Transverse colon (tissue), 4 donors: ENCODE results near the gene NAB2. TPM values are rescaled to one million over a fixed set of nuclear protein-coding genes. Genes with fewer than 3 reads are reported as not detected.

Experiments used
- DNase-seq: peaks from one replicate; pipeline ENCODE4 v3.0.0-alpha.2; 2019
- H3K27ac ChIP-seq, 4 donors: fragments of 200-600 bp; sonication (generic); 2 replicates each; pipeline ENCODE4 v1.5.1; 2016 to 2018; ENCODE audit warnings: inconsistent platforms in 4 of 4
- H3K27me3 ChIP-seq: fragments of 200-600 bp; sonication (generic); 2 replicates; pipeline ENCODE4 v1.5.1; 2017; ENCODE audit warnings: inconsistent platforms
- H3K36me3 ChIP-seq, 4 donors: fragments of 200-600 bp; sonication (generic); 2 replicates each; pipeline ENCODE4 v1.5.1; 2017 to 2019; ENCODE audit warnings: inconsistent platforms in 4 of 4
- H3K4me1 ChIP-seq, 4 donors: fragments of 200-600 bp; sonication (generic); 2 replicates each; pipeline ENCODE4 v1.5.1; 2017 to 2020; ENCODE audit warnings: inconsistent platforms in 4 of 4
- H3K4me3 ChIP-seq, 4 donors: fragments of 200-600 bp; sonication (generic); 1 replicate in 1 of 4; 2 replicates in 3 of 4; pipeline versions ENCODE4 v1.5.1 to v1.6.1; 2017 to 2019; ENCODE audit warnings: inconsistent platforms in 4 of 4
- H3K9me3 ChIP-seq, 2 donors: fragments of 200-600 bp; sonication (generic); 2 replicates each; pipeline ENCODE4 v1.5.1; 2017 to 2019; ENCODE audit warnings: inconsistent platforms in 2 of 2
- EP300 ChIP-seq: sonication (generic); formaldehyde crosslinking; IDR thresholded peaks from one replicate; pipeline ENCODE4 v1.6.1; 2017; ENCODE audit warnings: antibody characterized with exemption, low read depth
- POLR2A ChIP-seq: fragments of 450-650 bp; IDR thresholded peaks from one replicate; pipeline ENCODE4 v1.6.1; 2016; ENCODE audit warnings: antibody characterized with exemption, mild to moderate bottlenecking, moderate library complexity
- POLR2AphosphoS5 ChIP-seq, 3 donors: sonication (generic); formaldehyde crosslinking; IDR thresholded peaks; one replicate each; pipeline ENCODE4 v1.6.1; 2016; ENCODE audit warnings: antibody characterized with exemption in 3 of 3
- WGBS, 2 donors: methylation state at CpG; one replicate each; pipeline ENCODE4 v1.1.5; 2018; ENCODE audit warnings: low coverage in 1 of 2; 5-methylcytosine and 5-hydroxymethylcytosine counted together
- in situ Hi-C, 4 donors: fragments of 200-750 bp; cut with MboI; loops; one replicate each; pipeline versions ENCODE4 v1.15.0 to v1.15.1; 2017; ENCODE audit warnings: low sequenced_read_pairs in 3 of 4, low pct_ligation_motif_present in 1 of 4, low pct_unique_long_range_greater_than_20kb in 1 of 4
- intact Hi-C: fragments of 100-400 bp; cut with DNase I; formaldehyde crosslinking; loops from one replicate; pipeline ENCODE4 v1.15.1; 2023; ENCODE audit warnings: low total_unique reads
- total RNA-seq, 4 donors: library from RNA; depleted of rRNA; stranded (reverse); fragments of >200 nt; gene quantifications; one replicate each; pipeline ENCODE4 v1.1.0, GENCODE V29; 2016
- TF ChIP-seq, protein P1 (sequence below), 5 experiments: fragments of 200-600 bp in 3 of 5; fragments of 450-650 bp in 2 of 5; sonication (generic) in 3 of 5; IDR thresholded peaks; 1 replicate in 2 of 5; 2 replicates in 3 of 5; pipeline ENCODE4 v1.5.1; 2016 to 2017; ENCODE audit warnings: antibody characterized with exemption in 5 of 5, inconsistent platforms in 3 of 5, mild to moderate bottlenecking in 2 of 5, moderate library complexity in 1 of 5

Gene NAB2
- total RNA-seq, 4 donors from 2014 or later = 2.6 to 9.1 (median 4.7) TPM

DNA sequence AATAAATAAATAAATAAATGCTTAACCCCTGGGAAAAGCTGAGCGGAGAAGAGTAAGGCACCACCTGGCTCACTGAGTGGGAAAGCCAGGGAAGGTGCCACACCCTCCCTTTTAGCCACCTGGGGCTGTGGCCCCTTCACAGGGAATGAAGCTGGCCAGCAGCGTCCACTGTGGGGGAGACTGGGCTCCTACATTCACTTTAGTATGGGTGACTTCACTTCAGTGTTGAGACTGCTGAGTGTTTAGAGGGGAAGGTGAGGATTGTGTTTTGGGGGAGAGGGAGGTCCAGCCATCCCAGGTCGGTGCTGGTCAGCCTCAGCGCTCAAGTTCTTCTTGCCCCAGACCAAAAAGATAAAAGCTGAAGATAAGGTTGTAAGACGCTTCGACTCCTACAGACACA is 1.6 kb downstream of the NAB2 start:
- no peaks in the 10 kb centered on the region for H3K36me3 ChIP-seq
- intact Hi-C loops (no loop called here), in situ Hi-C loops (no loop called here)
- DNase-seq = no peak
- H3K4me3 ChIP-seq = peak overlapping the region in 3 of 4 donors; percentile 52 to 77 (median 68)
- peaks cover 23 to 84% (median 63%) of the 10 kb centered on the region in 4 donors for H3K4me1 ChIP-seq
- peak overlapping the region; percentile 92 to 98 (median 96) for H3K27ac ChIP-seq
- no peaks in the 10 kb centered on the region for H3K9me3 ChIP-seq
- no peak for TF ChIP-seq POLR2A
- 65 to 90% methylated on average over 2 to 6 of the region's 6 CpGs for WGBS, 2 donors
- no peaks in the 10 kb centered on the region for H3K27me3 ChIP-seq

DNA sequence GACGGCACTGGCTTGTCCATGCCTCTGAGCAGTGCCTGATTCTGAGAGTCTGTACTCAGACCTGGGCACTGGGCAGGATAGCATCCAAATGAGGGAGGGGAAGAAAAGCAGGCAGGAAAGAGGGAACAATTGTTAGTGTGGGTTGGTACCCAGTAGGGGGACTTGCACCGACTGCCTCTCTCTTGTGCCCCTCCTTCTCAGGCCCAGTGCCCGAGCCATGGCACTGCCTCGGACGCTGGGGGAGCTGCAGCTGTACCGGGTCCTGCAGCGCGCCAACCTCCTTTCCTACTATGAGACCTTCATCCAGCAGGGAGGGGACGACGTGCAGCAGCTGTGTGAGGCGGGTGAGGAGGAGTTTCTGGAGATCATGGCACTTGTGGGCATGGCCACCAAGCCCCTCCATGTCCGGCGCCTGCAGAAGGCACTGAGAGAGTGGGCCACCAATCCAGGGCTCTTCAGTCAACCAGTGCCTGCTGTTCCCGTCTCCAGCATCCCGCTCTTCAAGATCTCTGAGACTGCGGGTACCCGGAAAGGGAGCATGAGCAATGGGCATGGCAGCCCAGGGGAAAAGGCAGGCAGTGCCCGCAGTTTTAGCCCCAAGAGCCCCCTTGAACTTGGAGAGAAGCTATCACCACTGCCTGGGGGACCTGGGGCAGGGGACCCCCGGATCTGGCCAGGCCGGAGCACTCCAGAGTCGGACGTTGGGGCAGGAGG is 2.2 kb downstream of the NAB2 start:
- TF ChIP-seq POLR2AphosphoS5 (IDR thresholded peaks at IDR 0.05) (no peak), POLR2A (no peak), EP300 (no peak)
- TF ChIP-seq, protein P1, sequence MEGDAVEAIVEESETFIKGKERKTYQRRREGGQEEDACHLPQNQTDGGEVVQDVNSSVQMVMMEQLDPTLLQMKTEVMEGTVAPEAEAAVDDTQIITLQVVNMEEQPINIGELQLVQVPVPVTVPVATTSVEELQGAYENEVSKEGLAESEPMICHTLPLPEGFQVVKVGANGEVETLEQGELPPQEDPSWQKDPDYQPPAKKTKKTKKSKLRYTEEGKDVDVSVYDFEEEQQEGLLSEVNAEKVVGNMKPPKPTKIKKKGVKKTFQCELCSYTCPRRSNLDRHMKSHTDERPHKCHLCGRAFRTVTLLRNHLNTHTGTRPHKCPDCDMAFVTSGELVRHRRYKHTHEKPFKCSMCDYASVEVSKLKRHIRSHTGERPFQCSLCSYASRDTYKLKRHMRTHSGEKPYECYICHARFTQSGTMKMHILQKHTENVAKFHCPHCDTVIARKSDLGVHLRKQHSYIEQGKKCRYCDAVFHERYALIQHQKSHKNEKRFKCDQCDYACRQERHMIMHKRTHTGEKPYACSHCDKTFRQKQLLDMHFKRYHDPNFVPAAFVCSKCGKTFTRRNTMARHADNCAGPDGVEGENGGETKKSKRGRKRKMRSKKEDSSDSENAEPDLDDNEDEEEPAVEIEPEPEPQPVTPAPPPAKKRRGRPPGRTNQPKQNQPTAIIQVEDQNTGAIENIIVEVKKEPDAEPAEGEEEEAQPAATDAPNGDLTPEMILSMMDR (IDR thresholded peaks at IDR 0.05) = peak in 1 of 5 experiments; percentile 9
- Histone ChIP-seq H3K27me3 (no peaks in the 10 kb centered on the region), H3K4me3 (peak overlapping the region in 3 of 4 donors; percentile 52 to 77 (median 68)), H3K27ac (peak overlapping the region; percentile 92 to 98 (median 96)), H3K4me1 (peaks cover 23 to 78% (median 63%) of the 10 kb centered on the region in 4 donors), H3K36me3 (peaks cover 0 to 2% (median 0%) of the 10 kb centered on the region in 4 donors), H3K9me3 (no peaks in the 10 kb centered on the region)
- in situ Hi-C loops = no loop called here
- no peak for DNase-seq
- 72% methylated on average over 17 of the region's 22 CpGs; no CpG with 5 or more reads in 1 of the 2 donors for WGBS, 2 donors
- intact Hi-C loops = no loop called here

DNA sequence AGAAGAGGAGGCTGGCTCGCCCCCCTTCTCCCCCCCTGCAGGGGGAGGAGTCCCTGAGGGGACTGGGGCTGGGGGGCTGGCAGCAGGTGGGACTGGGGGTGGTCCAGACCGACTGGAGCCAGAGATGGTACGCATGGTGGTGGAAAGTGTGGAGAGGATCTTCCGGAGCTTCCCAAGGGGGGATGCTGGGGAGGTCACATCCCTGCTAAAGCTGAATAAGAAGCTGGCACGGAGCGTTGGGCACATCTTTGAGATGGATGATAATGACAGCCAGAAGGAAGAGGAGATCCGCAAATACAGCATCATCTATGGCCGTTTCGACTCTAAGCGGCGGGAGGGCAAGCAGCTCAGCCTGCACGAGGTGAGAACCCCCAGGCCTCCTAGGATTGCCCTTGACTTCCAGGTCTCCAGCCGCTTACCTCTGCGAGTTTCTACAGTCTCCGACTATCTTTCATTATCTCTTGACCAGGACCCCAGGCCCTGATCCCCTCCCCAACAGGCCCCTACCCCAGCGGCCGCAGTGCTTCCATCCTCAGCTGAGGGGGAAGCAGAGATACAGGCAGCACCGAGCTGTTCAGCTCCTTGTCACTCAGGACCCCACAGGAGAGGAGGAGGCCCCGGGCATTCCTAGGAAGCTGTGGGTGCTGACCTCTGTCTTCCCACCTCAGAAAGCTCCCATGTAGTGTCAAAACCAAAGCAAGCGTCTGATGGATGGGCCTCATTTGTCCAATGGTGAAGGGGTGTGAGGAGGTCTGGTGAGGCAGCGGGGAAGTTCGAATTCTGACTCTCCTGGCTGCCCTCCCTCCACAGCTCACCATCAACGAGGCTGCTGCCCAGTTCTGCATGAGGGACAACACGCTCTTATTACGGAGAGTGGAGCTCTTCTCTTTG is 3.0 kb downstream of the NAB2 start:
- TF ChIP-seq EP300 (no peak), POLR2A (no peak), POLR2AphosphoS5 (IDR thresholded peaks at IDR 0.05) (no peak)
- TF ChIP-seq, protein P1 (IDR thresholded peaks at IDR 0.05) = no peak
- Histone ChIP-seq H3K27ac (peak overlapping the region; percentile 92 to 98 (median 96)), H3K36me3 (peaks cover 0 to 10% (median 0%) of the 10 kb centered on the region in 4 donors), H3K4me3 (no peak overlapping the region), H3K4me1 (peaks cover 23 to 79% (median 57%) of the 10 kb centered on the region in 4 donors), H3K27me3 (no peaks in the 10 kb centered on the region), H3K9me3 (no peaks in the 10 kb centered on the region)
- 80 to 81% methylated on average over 4 to 24 of the region's 25 CpGs for WGBS, 2 donors
- intact Hi-C loops = no loop called here
- DNase-seq = no peak
- in situ Hi-C loops = no loop called here

DNA sequence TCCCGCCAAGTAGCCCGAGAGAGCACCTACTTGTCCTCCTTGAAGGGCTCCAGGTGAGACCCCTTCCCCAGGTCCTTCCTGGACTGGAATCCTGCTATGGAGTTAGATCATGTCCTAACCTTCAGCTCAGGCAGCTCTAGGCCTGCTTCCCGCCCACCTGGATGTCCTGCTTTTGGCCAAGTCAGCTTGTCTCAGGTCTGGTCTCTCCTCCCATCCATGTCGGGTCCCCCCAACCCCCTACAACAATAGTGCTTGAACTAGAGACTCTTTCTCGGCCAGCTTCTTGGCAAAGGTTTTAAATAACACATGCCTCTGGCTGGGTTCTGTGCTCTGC is 3.6 kb downstream of the NAB2 start:
- no peaks in the 10 kb centered on the region for H3K9me3 ChIP-seq
- TF ChIP-seq POLR2AphosphoS5 (IDR thresholded peaks at IDR 0.05) = no peak
- TF ChIP-seq, protein P1 (IDR thresholded peaks at IDR 0.05) = no peak
- TF ChIP-seq POLR2A = no peak
- TF ChIP-seq EP300 = no peak
- H3K4me1 ChIP-seq = peaks cover 22 to 74% (median 52%) of the 10 kb centered on the region in 4 donors
- 72% methylated on average over 5 of the region's 5 CpGs; no CpG with 5 or more reads in 1 of the 2 donors for WGBS, 2 donors
- no peak overlapping the region for H3K4me3 ChIP-seq
- H3K27ac ChIP-seq = peak overlapping the region; percentile 75 to 98 (median 95)
- no peaks in the 10 kb centered on the region for H3K27me3 ChIP-seq
- DNase-seq = no peak
- in situ Hi-C loops (no loop called here), intact Hi-C loops (no loop called here)
- peaks cover 0 to 16% (median 0%) of the 10 kb centered on the region in 4 donors for H3K36me3 ChIP-seq
